GM23248 (cell line): Measurements from ENCODE around the gene HHATL. TPM values are rescaled to one million over a fixed set of nuclear protein-coding genes. Genes with fewer than 3 reads are reported as not detected.

Experiments used
- DNase-seq: peaks from one replicate; pipeline ENCODE4 v3.0.0-alpha.2; 2015
- H2AFZ ChIP-seq: fragments of 200-600 bp; sonication (generic); 2 replicates; pipeline ENCODE4 v1.6.1; 2016; ENCODE audit warnings: antibody characterized with exemption
- H3F3A ChIP-seq: fragments of 200-600 bp; sonication (generic); 2 replicates; pipeline ENCODE4 v1.6.1; 2016; ENCODE audit warnings: mild to moderate bottlenecking, antibody characterized with exemption, mixed run types; ENCODE audit not compliant: insufficient read depth
- H3K27ac ChIP-seq: fragments of 200-600 bp; sonication (generic); 2 replicates; pipeline ENCODE4 v1.5.1; 2016; ENCODE audit warnings: mild to moderate bottlenecking
- H3K27me3 ChIP-seq: fragments of 200-600 bp; sonication (generic); replicated peaks from 2 replicates; pipeline ENCODE4 v1.6.1; 2016; ENCODE audit warnings: mild to moderate bottlenecking; ENCODE audit not compliant: insufficient read depth
- H3K36me3 ChIP-seq: fragments of 200-600 bp; sonication (generic); 2 replicates; pipeline ENCODE4 v1.6.1; 2016; ENCODE audit warnings: low read depth, mild to moderate bottlenecking
- H3K4me1 ChIP-seq: fragments of 200-600 bp; sonication (generic); 2 replicates; pipeline ENCODE4 v1.6.1; 2016; ENCODE audit warnings: mild to moderate bottlenecking; ENCODE audit not compliant: insufficient read depth
- H3K4me2 ChIP-seq: fragments of 200-600 bp; sonication (generic); one replicate; pipeline ENCODE4 v1.6.1; 2016; ENCODE audit warnings: mild to moderate bottlenecking; ENCODE audit not compliant: unreplicated experiment
- H3K4me3 ChIP-seq: fragments of 200-600 bp; sonication (generic); 2 replicates; pipeline ENCODE4 v1.5.1; 2016; ENCODE audit warnings: mild to moderate bottlenecking
- H3K79me2 ChIP-seq: fragments of 200-600 bp; sonication (generic); 2 replicates; pipeline ENCODE4 v1.6.1; 2016; ENCODE audit warnings: mild to moderate bottlenecking; ENCODE audit not compliant: insufficient read depth
- H3K9ac ChIP-seq: fragments of 200-600 bp; sonication (generic); 2 replicates; pipeline ENCODE4 v1.6.1; 2016; ENCODE audit warnings: mild to moderate bottlenecking
- H3K9me2 ChIP-seq: fragments of 200-600 bp; sonication (generic); 2 replicates; pipeline ENCODE4 v1.6.1; 2016; ENCODE audit warnings: mixed run types, mild to moderate bottlenecking, moderate library complexity; ENCODE audit not compliant: insufficient read depth
- H3K9me3 ChIP-seq: fragments of 200-600 bp; sonication (generic); one replicate; pipeline ENCODE4 v1.6.1; 2017; ENCODE audit warnings: low read depth
- H4K20me1 ChIP-seq: fragments of 200-600 bp; sonication (generic); 2 replicates; pipeline ENCODE4 v1.6.0; 2016; ENCODE audit not compliant: insufficient read depth
- EZH2 ChIP-seq: fragments of 200-600 bp; sonication (generic); IDR thresholded peaks from 2 replicates; pipeline ENCODE4 v1.6.1; 2018; ENCODE audit warnings: antibody characterized with exemption, mild to moderate bottlenecking; ENCODE audit not compliant: insufficient read depth, poor library complexity, severe bottlenecking
- EZH2phosphoT487 ChIP-seq: fragments of 200-600 bp; sonication (generic); IDR thresholded peaks from 2 replicates; pipeline ENCODE4 v1.6.1; 2018; ENCODE audit warnings: antibody characterized with exemption, moderate library complexity, mild to moderate bottlenecking, low read depth; ENCODE audit not compliant: insufficient read depth
- WGBS, 2 experiments: methylation state at CpG; one replicate each; pipeline ENCODE4 v1.1.6; 2015 to 2017; ENCODE audit warnings: low lambda C conversion rate in 2 of 2, low coverage in 1 of 2; ENCODE audit errors: missing lambda C conversion rate in 2 of 2; 5-methylcytosine and 5-hydroxymethylcytosine counted together
- in situ Hi-C: fragments of 300-500 bp; cut with MboI; formaldehyde crosslinking; loops from 2 replicates; pipeline ENCODE4 v1.15.0; 2020
- polyA plus RNA-seq: library from polyadenylated mRNA; unstranded; fragments of >200 nt; fragmentation: Nextera tagmentation; extraction: Ambion mirVana; gene quantifications from 2 replicates; pipeline ENCODE4 v1.2.1, GENCODE V29; 2016
- total RNA-seq: library from RNA; depleted of rRNA; stranded (reverse); fragments of >200 nt; shearing (Covaris generic); gene quantifications from 2 replicates; pipeline ENCODE4 v1.2.3, GENCODE V29; 2014

Gene HHATL
- total and polyA plus RNA-seq, 2 experiments from 2014 or later, result not detected

GRCh38 chr3:42745291-42745745 is 42.7 kb upstream of the HHATL start:
- no peak overlapping the region for H3K27ac ChIP-seq
- no peaks in the 10 kb centered on the region for H3K9me3 ChIP-seq
- no peaks in the 10 kb centered on the region for H3K27me3 ChIP-seq
- H3K36me3 ChIP-seq, result no peaks in the 10 kb centered on the region
- no peak overlapping the region for H3K4me3 ChIP-seq
- no peak for DNase-seq
- no peaks in the 10 kb centered on the region for H3K9me2 ChIP-seq
- H3K4me2 ChIP-seq, result no peak overlapping the region
- no peaks in the 10 kb centered on the region for H3K79me2 ChIP-seq
- no peak overlapping the region for H2AFZ ChIP-seq
- no peak overlapping the region for H3K9ac ChIP-seq
- TF ChIP-seq EZH2phosphoT487 (no peak), EZH2 (no peak)
- H3F3A ChIP-seq, result no peaks in the 10 kb centered on the region; the same call in 1 of the 2 replicates
- H3K4me1 ChIP-seq, result 0 out of 2 replicates have a peak, but pooled peaks cover 8% of the 10 kb centered on the region
- 50 to 52% methylated on average over 3 of the region's 3 CpGs for WGBS, 2 experiments
- no peaks in the 10 kb centered on the region for H4K20me1 ChIP-seq
- in situ Hi-C loops, result no loop called here

DNA sequence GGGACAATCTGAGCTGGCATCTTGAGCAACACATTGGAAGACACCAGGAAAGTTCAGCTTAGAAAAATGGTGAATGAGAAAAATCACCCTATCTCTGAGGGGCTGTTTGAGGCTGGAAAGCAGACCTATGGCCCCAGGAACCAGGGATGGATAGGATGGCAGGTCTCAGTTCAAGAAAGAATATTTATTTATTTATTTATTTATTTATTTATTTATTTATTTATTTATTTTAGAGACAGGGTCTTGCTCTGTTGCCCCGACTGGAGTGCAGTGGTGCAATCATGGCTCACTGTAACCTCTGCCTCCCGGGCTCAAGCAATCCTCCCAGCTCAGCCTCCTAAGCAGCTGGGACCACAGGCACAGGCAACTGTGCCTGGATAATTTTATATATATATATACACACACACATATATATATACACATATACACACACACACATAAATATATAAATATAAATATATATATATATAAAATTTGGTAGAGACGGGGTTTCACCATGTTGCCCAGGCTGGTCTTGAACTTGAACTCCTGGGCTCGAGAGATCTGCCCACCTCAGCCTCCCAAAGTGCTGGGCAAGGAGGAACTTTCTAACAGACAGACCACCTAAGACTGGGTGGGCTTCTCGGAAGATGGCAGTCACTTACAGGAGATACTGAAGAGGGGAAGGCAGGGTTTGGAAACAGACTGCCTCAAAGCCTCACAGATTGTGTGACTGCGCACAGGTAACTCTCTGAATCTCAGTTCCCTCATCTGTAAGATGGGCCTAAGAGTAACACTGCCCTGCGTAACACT is 40.8 kb upstream of the HHATL start:
- Histone ChIP-seq H3K4me1 (0 out of 2 replicates have a peak, but pooled peaks cover 8% of the 10 kb centered on the region), H2AFZ (no peak overlapping the region), H3K4me3 (no peak overlapping the region), H3K27ac (no peak overlapping the region), H3K36me3 (no peaks in the 10 kb centered on the region), H3K4me2 (no peak overlapping the region), H3K79me2 (no peaks in the 10 kb centered on the region), H4K20me1 (no peaks in the 10 kb centered on the region), H3F3A (no peaks in the 10 kb centered on the region; the same call in 1 of the 2 replicates), H3K9ac (no peak overlapping the region), H3K9me2 (no peaks in the 10 kb centered on the region), H3K9me3 (no peaks in the 10 kb centered on the region), H3K27me3 (no peaks in the 10 kb centered on the region)
- TF ChIP-seq EZH2phosphoT487 (no peak), EZH2 (no peak)
- in situ Hi-C loops, result no loop called here
- DNase-seq, result no peak
- WGBS, 2 experiments, result 81 to 85% methylated on average over 7 of the region's 7 CpGs

DNA sequence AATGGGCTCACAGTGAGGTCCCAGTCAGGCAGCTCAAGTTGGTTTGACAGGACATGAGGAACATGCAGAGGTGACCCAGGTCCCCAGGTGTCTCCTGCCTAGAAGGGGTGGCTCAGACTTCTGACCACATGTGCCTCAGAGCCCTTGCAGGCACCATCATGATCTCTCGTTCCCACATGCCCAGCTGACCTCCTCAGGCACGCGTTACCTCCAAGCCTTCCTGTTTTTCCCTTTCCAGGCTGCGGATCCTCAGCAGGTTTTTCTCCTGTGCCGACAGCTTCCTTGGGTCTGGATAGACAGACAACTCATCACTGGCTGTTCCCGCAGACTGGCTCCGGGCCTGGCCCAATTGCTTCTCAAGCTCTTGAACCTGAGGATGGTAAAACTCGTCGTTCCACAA is 40.1 kb upstream of the HHATL start:
- no peak overlapping the region for H3K9ac ChIP-seq
- H3K4me2 ChIP-seq, result no peak overlapping the region
- H3K79me2 ChIP-seq, result no peaks in the 10 kb centered on the region
- H3K4me1 ChIP-seq, result 0 out of 2 replicates have a peak, but pooled peaks cover 5% of the 10 kb centered on the region
- in situ Hi-C loops, result no loop called here
- H3F3A ChIP-seq, result no peaks in the 10 kb centered on the region; the same call in 1 of the 2 replicates
- no peak overlapping the region for H3K27ac ChIP-seq
- H3K9me3 ChIP-seq, result no peaks in the 10 kb centered on the region
- H3K4me3 ChIP-seq, result no peak overlapping the region
- H2AFZ ChIP-seq, result no peak overlapping the region
- TF ChIP-seq EZH2phosphoT487 (no peak), EZH2 (no peak)
- H3K9me2 ChIP-seq, result no peaks in the 10 kb centered on the region
- no peaks in the 10 kb centered on the region for H3K27me3 ChIP-seq
- no peaks in the 10 kb centered on the region for H3K36me3 ChIP-seq
- H4K20me1 ChIP-seq, result no peaks in the 10 kb centered on the region
- DNase-seq, result no peak
- WGBS, 2 experiments, result 91 to 94% methylated on average over 9 of the region's 9 CpGs

DNA sequence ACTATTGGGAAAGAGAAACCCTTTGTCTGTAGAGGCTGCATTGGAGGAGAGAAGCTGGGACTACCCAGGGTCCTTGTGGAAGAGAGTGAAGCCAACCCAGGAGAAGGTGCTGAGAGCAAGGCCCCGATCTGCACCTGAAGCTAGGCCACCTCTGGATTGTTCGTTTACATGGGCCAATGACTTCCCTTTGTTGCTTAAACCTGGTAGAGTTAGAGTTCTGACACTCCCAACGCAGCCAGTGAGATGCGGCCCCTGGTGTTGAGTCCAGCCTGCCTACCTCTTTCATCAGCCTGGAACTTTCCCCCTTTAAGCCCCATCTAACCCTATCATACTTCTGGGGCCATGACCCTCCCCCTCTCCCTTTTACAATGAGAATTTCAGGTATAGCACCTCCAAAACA is 39.7 kb upstream of the HHATL start:
- no peak overlapping the region for H2AFZ ChIP-seq
- TF ChIP-seq EZH2 (no peak), EZH2phosphoT487 (no peak)
- H3K4me3 ChIP-seq, result no peak overlapping the region
- 73 to 83% methylated on average over 4 of the region's 4 CpGs for WGBS, 2 experiments
- H3K27ac ChIP-seq, result no peak overlapping the region
- in situ Hi-C loops, result no loop called here
- H4K20me1 ChIP-seq, result no peaks in the 10 kb centered on the region
- no peaks in the 10 kb centered on the region; the same call in 1 of the 2 replicates for H3F3A ChIP-seq
- H3K9ac ChIP-seq, result no peak overlapping the region
- H3K4me1 ChIP-seq, result 0 out of 2 replicates have a peak, but pooled peaks cover under 1% of the 10 kb centered on the region
- no peaks in the 10 kb centered on the region for H3K9me2 ChIP-seq
- no peaks in the 10 kb centered on the region for H3K79me2 ChIP-seq
- H3K36me3 ChIP-seq, result no peaks in the 10 kb centered on the region
- no peak for DNase-seq
- H3K4me2 ChIP-seq, result no peak overlapping the region
- no peaks in the 10 kb centered on the region for H3K27me3 ChIP-seq
- H3K9me3 ChIP-seq, result no peaks in the 10 kb centered on the region
